Effector CD4-positive, alpha-beta T cell (primary cell): ENCODE measurements around the gene MYH10.

ENCODE experiments used
- DNase-seq: peaks from one replicate; pipeline ENCODE4 v3.0.0-alpha.2; 2020

MYH10 gene

GRCh38 chr17:8602679-8603078 lies 27.8 kb downstream of the MYH10 start:
- no peak for DNase-seq

DNA sequence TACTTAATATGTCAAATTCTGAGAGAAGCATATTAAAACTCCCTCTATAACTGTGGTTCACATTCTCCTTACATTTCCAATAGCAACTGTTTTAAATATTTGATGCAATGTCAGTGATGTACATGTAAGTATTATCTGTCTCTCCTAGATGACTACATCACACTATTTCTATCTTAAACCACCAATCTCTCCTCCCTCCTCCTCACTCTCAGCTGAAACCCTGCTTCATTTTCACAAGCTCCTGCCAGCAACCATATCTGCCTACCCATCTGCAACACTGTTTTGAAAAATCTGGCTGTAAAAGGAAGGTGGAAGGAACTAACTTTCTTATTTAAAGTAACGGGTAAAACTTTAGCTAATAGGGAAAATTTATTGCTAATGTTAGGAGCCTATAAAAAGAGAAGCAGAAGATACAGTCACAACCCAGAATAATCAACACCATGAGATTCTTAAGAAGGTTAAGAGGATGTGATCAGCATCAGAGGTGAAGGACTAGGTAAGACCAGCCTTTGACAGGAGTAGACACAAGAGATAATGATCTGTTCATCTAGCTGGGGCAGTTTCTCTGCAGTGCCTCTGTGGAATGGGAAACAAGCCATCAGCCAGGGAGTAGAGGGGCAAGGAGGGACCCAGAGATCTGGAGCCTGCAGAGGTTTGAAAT lies 31.0 kb downstream of the MYH10 start:
- DNase-seq: no peak

DNA sequence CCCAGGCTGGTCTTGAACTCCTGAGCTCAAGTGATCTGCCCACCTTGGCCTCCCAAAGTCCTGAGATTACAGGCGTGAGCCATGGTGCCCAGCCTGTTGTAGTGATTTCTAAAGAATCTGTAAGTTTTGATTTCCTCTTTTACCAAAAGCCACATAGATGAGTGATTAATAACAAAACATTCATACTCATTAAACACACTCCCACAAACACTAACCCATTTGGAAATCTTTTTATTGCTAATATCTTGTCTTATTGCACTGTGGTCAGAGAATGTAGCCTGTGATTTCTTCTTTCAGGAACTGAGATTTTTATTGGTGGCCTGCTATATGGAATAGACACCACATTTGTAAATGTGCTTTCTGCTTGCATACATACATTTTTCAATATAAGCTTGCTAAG lies 31.6 kb downstream of the MYH10 start:
- no peak for DNase-seq

DNA sequence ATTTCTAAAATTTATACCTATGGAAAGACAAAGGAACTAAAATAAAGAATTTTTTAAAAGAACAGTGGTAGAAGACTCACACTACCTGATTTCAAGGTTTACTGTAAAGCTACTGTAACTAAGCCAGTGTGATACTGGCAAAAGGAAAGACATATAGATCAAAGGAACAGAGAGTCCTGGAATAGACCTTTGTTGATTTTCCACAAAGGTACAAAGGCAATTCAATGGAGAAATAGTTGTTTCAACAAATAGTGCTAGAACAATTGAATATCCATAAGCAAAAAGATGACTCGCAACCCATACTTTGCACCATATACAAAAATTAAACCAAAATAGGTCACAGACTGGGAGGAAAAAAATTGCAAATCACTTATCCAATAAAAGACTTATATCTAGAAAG lies 36.7 kb downstream of the MYH10 start:
- no peak for DNase-seq

DNA sequence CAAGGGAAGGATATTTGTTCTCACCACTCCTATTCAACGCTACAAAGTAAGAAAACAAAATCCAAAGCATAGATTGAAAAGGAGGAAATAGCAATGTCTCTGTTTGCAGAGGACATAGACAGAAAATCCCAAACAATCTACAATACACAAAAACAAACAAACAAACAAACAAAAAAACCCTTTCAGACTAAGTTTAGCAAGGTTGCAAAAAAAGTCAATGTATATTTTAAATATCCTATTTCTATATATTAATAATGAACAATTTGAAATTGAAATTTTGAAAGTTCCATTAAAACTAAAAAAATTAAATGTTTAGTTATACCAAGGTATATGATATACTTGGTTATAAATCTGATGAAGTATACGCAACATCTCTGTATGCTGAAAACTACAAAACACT lies 37.2 kb downstream of the MYH10 start:
- no peak for DNase-seq

DNA sequence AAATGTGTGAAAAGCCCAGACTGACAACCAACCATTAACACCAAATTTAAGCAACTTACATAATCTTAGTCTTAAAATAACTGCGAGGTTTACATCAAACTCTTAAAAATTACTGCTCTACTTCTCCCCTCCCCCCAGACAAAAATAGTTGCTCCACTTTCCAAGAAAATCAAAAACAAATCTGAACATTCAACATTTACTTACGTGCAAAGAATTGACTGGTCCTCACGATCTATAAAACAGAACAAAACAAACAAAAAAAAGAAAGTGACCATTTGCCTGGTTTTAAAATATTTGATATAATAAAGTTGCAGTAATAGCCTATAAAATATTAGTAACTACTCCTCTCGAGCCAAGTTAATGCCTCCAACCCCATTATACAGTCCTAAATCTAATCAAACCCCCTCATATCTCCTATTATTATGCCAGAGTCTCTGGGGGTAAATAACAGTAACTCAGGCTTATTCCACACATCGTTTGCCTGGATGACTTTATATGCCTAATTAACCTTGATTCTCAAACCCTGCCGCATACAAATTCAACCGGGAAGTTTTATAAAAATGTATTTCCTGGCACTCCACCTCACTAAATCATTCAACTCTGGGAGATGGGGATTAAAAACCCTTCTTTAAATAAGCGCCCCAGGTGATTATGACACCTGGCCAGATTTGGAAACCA lies 41.5 kb downstream of the MYH10 start:
- DNase-seq: no peak

- no peak for DNase-seq
Observed at GRCh38 chr17:8586766-8587165, 43.8 kb downstream of the MYH10 start.

DNA sequence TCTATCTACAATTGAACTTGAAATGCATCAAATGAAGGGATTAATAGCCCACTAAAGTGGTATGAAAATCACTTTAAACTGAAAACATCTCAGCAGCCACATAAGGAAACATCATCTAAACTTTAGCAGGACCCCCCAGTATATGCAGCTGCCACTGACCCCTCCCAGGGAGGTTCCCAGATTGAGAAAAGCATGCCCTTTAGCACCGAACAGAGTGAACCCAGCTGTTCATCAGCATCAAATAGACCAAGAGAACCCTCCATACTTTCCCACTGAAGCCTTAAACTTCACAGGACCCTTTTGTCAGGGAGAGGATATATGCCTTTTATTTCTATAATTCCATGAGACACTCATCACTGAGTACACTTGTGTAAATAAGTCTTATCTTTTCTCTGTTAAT lies 44.6 kb downstream of the MYH10 start:
- DNase-seq: no peak

GRCh38 chr17:8583954-8584353 lies 46.6 kb downstream of the MYH10 start:
- no peak for DNase-seq

DNA sequence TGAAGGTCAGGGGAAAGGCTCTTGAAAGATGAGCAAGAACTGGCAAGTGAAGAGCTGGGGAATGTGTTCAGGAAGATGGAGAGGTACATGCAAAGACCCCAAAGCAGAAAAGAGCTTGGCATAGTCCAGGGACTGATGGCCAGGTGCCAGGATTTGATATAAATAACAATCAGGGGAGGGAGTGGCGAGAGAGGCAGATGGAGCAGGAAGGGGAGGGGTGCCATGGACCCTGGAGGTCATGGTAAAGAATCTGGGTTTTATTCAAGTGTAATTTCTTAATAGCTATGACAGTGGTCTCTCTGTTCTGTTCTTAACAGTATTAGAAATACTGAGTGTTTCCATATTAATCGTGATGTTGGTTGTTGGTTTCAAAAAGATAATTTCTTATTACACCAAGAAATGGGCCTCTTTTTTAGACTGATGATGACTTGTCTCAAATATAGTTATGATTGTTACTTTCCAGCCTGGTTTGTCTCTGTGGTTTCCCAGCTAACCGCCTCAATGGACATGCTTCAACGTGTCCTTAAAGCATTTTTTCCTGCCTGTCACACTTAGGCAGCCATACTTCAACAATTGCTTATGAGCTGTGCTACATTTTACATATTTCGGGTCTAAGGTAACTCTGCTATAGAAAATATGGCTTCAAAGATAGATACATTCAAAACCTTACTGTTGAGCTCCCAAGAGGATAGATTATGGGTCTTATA lies 49.4 kb downstream of the MYH10 start:
- no peak for DNase-seq

- DNase-seq: no peak
Observed at GRCh38 chr17:8577868-8578267, 52.7 kb downstream of the MYH10 start.

GRCh38 chr17:8576559-8577294 lies 53.8 kb downstream of the MYH10 start:
- DNase-seq: no peak

DNA sequence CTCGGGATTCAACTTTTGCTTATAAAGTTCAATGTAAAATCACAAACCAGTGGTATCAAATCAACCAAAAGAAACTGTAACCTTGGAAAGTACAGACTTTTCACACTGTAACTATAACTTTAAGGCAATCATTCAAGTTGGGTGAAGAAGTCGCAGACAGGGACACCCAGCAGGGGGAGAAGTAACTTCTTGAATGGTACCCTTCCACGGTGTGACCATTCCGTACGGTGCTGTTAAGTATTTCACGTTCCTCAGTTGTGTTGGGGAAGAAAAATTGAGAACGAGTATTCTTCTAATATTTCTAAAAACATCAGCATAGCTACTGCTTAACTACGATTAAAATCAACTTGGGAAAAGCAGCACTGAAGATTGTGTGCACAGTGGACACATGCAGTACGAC lies 55.8 kb downstream of the MYH10 start:
- DNase-seq: no peak

DNA sequence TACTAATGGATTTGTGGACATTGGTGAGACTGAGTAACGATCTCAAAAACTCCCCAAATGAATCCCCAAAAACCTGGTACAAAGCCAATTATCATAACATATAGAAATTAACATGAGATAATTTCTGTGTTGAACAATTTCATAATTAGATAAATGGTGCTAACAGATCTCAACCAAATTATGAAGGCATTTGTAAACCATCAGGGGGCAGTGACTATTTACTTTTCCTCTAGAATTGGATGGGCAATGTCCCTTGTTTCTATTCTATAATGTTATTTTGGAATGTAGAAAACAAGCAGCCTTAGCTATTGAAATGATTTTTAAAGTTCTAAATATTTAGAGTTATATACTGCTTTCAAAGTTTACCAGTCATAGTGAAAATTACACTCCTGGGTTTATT lies 57.8 kb downstream of the MYH10 start:
- DNase-seq: no peak

- DNase-seq: no peak
Observed at GRCh38 chr17:8563981-8564602, 66.4 kb downstream of the MYH10 start.

- no peak for DNase-seq
Observed at GRCh38 chr17:8563024-8563776, 67.3 kb downstream of the MYH10 start.

DNA sequence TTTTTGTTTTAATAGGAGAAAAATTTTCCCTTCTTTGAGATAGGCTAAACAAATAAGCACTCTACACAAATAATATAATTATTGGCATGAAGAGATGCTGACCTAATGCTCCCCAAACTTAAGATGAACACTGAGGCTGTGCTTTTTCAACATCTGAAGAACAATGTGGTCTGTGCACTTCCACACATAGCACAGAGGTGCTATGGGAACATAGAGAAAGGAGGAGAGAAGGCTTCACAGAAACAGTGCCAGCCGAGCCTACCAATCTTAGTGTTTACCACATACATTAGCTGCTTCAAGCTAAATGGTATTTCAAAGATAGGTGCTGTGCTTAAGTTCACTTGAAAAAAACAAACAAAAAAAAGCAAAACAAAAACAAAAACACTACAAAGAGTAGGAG lies 72.4 kb downstream of the MYH10 start:
- DNase-seq: no peak

- DNase-seq: no peak
Observed at GRCh38 chr17:8557176-8557806, 73.2 kb downstream of the MYH10 start.

DNA sequence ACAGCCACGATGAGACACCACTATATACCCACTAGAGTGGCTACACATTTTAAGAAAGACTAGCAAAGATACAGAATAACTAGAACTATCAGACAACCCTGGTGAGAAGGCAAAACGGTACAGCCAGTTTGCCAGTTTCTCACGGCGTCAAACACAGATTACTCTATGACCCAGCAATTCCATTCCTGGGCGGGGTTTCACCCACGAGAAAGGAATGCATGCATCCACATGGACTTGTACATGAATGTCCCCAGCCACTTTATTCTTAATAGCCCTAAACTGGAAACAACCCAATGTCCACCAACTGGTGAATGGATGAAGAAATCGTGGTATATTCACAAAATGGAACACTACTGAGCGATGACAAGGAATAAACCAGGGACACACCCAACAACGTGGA lies 74.5 kb downstream of the MYH10 start:
- DNase-seq: no peak

DNA sequence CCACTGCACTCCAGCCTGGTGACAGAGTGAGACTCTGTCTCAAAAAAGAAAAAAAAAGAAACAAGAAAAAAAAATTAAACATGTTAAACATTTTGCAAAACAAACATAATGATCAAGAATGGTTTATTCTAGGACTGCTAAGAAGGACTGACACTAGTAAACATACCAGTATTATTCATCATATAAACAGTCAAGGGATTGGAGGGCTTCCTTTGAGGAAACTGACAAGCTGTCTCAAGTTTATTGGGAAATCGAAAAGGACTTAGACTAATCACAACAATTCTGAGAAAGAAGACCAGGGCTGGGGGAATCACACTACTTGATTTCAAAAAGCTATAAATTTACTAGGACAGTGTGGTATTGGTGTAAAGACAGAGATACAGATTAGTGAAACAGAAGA lies 75.5 kb downstream of the MYH10 start:
- DNase-seq: no peak

GRCh38 chr17:8552577-8553320 lies 77.8 kb downstream of the MYH10 start:
- no peak for DNase-seq
